PC-3 (cell line): ENCODE results near the gene LMO4. TPM values are rescaled to one million over a fixed set of nuclear protein-coding genes. Genes with fewer than 3 reads are reported as not detected.

Experiments
- ATAC-seq: fragments of 200-7000 bp; cut with Tn5 transposase; 2 replicates; pipeline ENCODE4 v1.9.1; 2020; ENCODE audit warnings: mild to moderate bottlenecking, moderate library complexity
- BruUV-seq: library from RNA; stranded (reverse); fragments of 400-500 nt; replicated peaks from 2 replicates; lab custom pipeline; 2021; lab: Mats Ljungman, UMichigan
- CTCF ChIA-PET: fragments of 300-600 bp; sonication (Branson Sonifier 250); formaldehyde crosslinking; loops from one replicate; lab custom pipeline; 2022; ENCODE audit warnings: antibody characterized with exemption; lab: Charles Lee
- POLR2A ChIA-PET: fragments of 300-600 bp; sonication (Branson Sonifier 250); formaldehyde crosslinking; loops from one replicate; lab custom pipeline; 2022; ENCODE audit warnings: antibody characterized with exemption; ENCODE audit not compliant: unreplicated experiment; lab: Charles Lee
- DNase-seq: peaks from one replicate; pipeline ENCODE4 v3.0.0-alpha.2; 2015
- H2AFZ ChIP-seq: fragments of 300-600 bp; sonication (generic); 2 replicates; pipeline ENCODE4 v1.6.0; 2016; ENCODE audit warnings: antibody characterized with exemption, low read length
- H3F3A ChIP-seq: fragments of 300-600 bp; sonication (generic); one replicate; pipeline ENCODE4 v1.6.0; 2017; ENCODE audit warnings: antibody characterized with exemption, low read length, control low read depth, mild to moderate bottlenecking; ENCODE audit not compliant: unreplicated experiment
- H3K27ac ChIP-seq: fragments of 300-600 bp; sonication (generic); 2 replicates; pipeline ENCODE4 v1.5.1; 2016; ENCODE audit warnings: mild to moderate bottlenecking, low read length
- H3K27me3 ChIP-seq: fragments of 300-600 bp; sonication (generic); 2 replicates; pipeline ENCODE4 v1.6.1; 2016; ENCODE audit warnings: low read length, mixed read lengths
- H3K36me3 ChIP-seq: fragments of 300-600 bp; sonication (generic); 2 replicates; pipeline ENCODE4 v1.6.1; 2016; ENCODE audit warnings: low read depth, mixed run types, low read length, mixed read lengths
- H3K4me1 ChIP-seq: fragments of 300-600 bp; sonication (generic); 2 replicates; pipeline ENCODE4 v1.5.1; 2016; ENCODE audit warnings: low read length; ENCODE audit not compliant: insufficient read depth
- H3K4me2 ChIP-seq: fragments of 300-600 bp; sonication (generic); 2 replicates; pipeline ENCODE4 v1.6.0; 2016; ENCODE audit warnings: low read length
- H3K4me3 ChIP-seq: fragments of 300-600 bp; sonication (generic); 2 replicates; pipeline ENCODE4 v1.5.1; 2016; ENCODE audit warnings: mild to moderate bottlenecking, low read length, mixed read lengths
- H3K79me2 ChIP-seq: fragments of 300-600 bp; sonication (generic); 2 replicates; pipeline ENCODE4 v1.6.1; 2017; ENCODE audit warnings: low read length, mixed read lengths
- H3K9ac ChIP-seq: fragments of 300-600 bp; sonication (generic); 2 replicates; pipeline ENCODE4 v1.6.0; 2016; ENCODE audit warnings: mild to moderate bottlenecking, low read length
- H3K9me2 ChIP-seq: fragments of 300-600 bp; sonication (generic); replicated peaks from 2 replicates; pipeline ENCODE4 v1.6.1; 2016; ENCODE audit warnings: mixed run types, low read length, mixed read lengths
- H3K9me3 ChIP-seq: fragments of 300-600 bp; sonication (generic); 2 replicates; pipeline ENCODE4 v1.6.1; 2016; ENCODE audit warnings: low read length, mixed read lengths
- H4K20me1 ChIP-seq: fragments of 300-600 bp; sonication (generic); 2 replicates; pipeline ENCODE4 v1.6.1; 2016; ENCODE audit warnings: low read length, mixed read lengths
- EZH2 ChIP-seq: fragments of 300-600 bp; sonication (generic); IDR thresholded peaks from one replicate; pipeline ENCODE4 v1.6.1; 2017; ENCODE audit warnings: antibody characterized with exemption, mild to moderate bottlenecking, low read length; ENCODE audit not compliant: unreplicated experiment
- EZH2phosphoT487 ChIP-seq: fragments of 300-600 bp; sonication (generic); IDR thresholded peaks from 2 replicates; pipeline ENCODE4 v1.6.1; 2018; ENCODE audit warnings: mild to moderate bottlenecking, antibody characterized with exemption, low read length, borderline replicate concordance
- intact Hi-C: fragments of 100-400 bp; cut with micrococcal nuclease; formaldehyde crosslinking; loops from 2 replicates; pipeline ENCODE4 v1.9.0; 2023
- total RNA-seq: library from RNA; depleted of rRNA; stranded (reverse); fragments of >200 nt; gene quantifications from 2 replicates; pipeline ENCODE4 v1.2.3, GENCODE V29; 2014
- TF ChIP-seq, protein P1 (sequence below): fragments of 300-600 bp; sonication (generic); conservative IDR thresholded peaks from 2 replicates; pipeline ENCODE4 v1.5.1; 2017; ENCODE audit warnings: antibody characterized with exemption, low read depth, mild to moderate bottlenecking, low read length

The LMO4 gene
- total RNA-seq, 1 experiment from 2014 or later, result 41.5 TPM

DNA sequence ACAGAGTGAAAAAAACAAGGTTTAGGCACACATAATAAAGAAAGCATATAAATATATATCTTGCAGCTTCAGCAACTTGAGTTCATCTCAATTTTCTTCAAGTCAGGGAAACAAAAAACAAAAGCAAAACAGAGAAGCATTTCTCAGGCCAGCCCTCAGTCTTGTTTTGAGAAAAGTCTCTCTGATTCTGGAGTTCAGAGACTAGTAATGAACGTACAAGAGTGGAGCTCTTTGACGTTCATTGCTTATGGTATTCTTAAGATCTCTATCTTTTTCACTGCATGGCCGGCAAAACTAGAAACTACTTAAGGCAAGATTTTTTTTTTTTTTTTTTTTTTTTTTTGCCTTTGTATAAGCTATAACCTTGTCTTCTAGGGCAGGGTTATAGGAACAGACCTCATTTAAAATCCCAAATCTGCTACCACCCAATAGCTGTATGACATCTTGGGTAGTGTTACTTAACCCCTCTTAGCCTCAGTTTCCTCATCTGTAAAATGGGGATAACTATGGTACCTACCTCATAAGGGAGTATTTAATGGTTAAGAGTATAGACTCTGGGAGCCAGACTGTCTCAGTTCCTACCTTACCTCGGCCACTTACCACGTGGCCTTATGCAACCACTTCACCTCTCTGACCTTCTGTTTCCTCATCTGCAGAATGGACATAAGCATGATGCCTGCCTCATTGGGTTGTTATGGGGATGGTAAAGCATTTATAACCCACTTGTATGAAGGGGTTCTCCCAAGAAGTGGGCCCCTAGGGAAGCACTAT lies 33.6 kb downstream of the LMO4 start:
- H3K9me2 ChIP-seq, result no peaks in the 10 kb centered on the region
- H3K9ac ChIP-seq, result no peak overlapping the region
- CTCF ChIA-PET, result interaction anchor here (0.6 kb wide), 1 partner anchor 625 kb away, joined by 8 read pairs; no protein-coding TSS in a partner anchor
- ATAC-seq (no peak), DNase-seq (no peak)
- no peak overlapping the region for H2AFZ ChIP-seq
- no peaks in the 10 kb centered on the region for H3F3A ChIP-seq
- no peaks in the 10 kb centered on the region for H3K27me3 ChIP-seq
- no peak overlapping the region for H3K27ac ChIP-seq
- BruUV-seq, result no TSS peak
- H3K9me3 ChIP-seq, result no peaks in the 10 kb centered on the region
- intact Hi-C loops, result no loop called here
- H3K79me2 ChIP-seq, result no peaks in the 10 kb centered on the region
- H3K4me2 ChIP-seq, result no peak overlapping the region
- H3K36me3 ChIP-seq, result no peaks in the 10 kb centered on the region
- POLR2A ChIA-PET, result interaction anchor here (0.6 kb wide), 1 partner anchor 16 kb away, joined by 8 read pairs; no protein-coding TSS in a partner anchor
- no peak overlapping the region for H3K4me3 ChIP-seq
- H4K20me1 ChIP-seq, result no peaks in the 10 kb centered on the region
- TF ChIP-seq EZH2 (no peak), EZH2phosphoT487 (no peak)
- TF ChIP-seq, protein P1, sequence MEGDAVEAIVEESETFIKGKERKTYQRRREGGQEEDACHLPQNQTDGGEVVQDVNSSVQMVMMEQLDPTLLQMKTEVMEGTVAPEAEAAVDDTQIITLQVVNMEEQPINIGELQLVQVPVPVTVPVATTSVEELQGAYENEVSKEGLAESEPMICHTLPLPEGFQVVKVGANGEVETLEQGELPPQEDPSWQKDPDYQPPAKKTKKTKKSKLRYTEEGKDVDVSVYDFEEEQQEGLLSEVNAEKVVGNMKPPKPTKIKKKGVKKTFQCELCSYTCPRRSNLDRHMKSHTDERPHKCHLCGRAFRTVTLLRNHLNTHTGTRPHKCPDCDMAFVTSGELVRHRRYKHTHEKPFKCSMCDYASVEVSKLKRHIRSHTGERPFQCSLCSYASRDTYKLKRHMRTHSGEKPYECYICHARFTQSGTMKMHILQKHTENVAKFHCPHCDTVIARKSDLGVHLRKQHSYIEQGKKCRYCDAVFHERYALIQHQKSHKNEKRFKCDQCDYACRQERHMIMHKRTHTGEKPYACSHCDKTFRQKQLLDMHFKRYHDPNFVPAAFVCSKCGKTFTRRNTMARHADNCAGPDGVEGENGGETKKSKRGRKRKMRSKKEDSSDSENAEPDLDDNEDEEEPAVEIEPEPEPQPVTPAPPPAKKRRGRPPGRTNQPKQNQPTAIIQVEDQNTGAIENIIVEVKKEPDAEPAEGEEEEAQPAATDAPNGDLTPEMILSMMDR, result no peak
- H3K4me1 ChIP-seq, result no peaks in the 10 kb centered on the region

DNA sequence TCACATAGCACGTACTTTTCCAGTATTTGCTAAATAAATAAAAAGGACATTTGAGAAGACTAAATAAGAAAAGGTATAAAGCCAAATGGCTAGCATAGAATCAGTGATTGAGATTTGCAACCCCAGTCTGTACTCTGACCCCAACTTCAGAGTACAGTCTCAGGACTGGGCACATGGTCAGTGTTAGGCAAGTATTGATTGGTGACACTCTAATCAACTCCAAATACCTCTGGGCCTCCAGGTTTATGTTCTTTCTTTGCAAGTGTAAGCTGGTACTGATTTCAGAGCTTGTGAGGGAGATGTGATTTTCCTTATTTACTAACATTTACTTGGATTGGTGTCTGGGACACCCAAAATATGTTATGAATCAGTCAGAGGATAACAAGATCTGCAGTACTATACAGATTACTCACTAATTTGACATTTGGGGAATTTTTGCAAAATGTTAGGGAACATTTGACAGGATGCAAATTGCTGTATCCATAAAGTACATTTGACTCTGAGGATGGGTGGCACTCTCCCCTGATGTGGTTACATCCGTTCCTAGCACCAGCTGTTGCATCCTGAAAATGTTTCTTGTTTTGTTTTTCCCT lies 34.2 kb downstream of the LMO4 start:
- Histone ChIP-seq H3K4me1 (no peaks in the 10 kb centered on the region), H3F3A (no peaks in the 10 kb centered on the region), H3K79me2 (no peaks in the 10 kb centered on the region), H3K9me3 (no peaks in the 10 kb centered on the region), H3K27me3 (no peaks in the 10 kb centered on the region), H4K20me1 (no peaks in the 10 kb centered on the region), H3K9me2 (no peaks in the 10 kb centered on the region), H2AFZ (no peak overlapping the region), H3K9ac (no peak overlapping the region), H3K4me2 (no peak overlapping the region), H3K27ac (no peak overlapping the region), H3K4me3 (no peak overlapping the region), H3K36me3 (no peaks in the 10 kb centered on the region)
- intact Hi-C loops, result no loop called here
- DNase-seq (no peak), ATAC-seq (no peak)
- no TSS peak for BruUV-seq
- TF ChIP-seq, protein P1, result no peak
- TF ChIP-seq EZH2phosphoT487 (no peak), EZH2 (no peak)
- POLR2A ChIA-PET, result no interaction called here
- CTCF ChIA-PET, result interaction anchor here (0.6 kb wide), 1 partner anchor 624 kb away, joined by 8 read pairs; no protein-coding TSS in a partner anchor

DNA sequence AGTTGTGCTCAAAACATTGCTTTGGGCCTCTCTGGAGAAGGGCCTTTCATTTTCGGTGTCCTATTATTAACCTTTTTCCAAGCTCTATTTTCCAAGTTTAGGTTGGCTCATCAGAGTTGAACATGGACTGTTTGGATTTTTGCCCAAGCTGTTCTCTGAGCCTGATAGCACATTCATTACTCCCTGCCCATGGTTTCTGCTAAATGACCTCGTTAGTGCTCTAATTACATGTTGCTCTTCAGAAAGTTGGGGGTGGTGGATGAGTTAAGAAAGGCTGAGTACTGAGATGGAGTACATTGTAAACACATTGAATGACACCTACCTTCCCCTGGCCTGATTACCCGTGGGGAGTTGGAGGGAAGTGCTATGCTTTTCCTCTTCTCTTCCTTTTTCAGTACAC lies 38.9 kb downstream of the LMO4 start:
- Histone ChIP-seq H3K27me3 (no peaks in the 10 kb centered on the region), H3K4me2 (no peak overlapping the region), H3K4me1 (no peaks in the 10 kb centered on the region), H3K9me3 (no peaks in the 10 kb centered on the region), H3K27ac (no peak overlapping the region), H3K9me2 (no peaks in the 10 kb centered on the region), H3K4me3 (no peak overlapping the region), H3F3A (no peaks in the 10 kb centered on the region), H3K36me3 (no peaks in the 10 kb centered on the region), H3K9ac (no peak overlapping the region), H4K20me1 (no peaks in the 10 kb centered on the region), H3K79me2 (no peaks in the 10 kb centered on the region), H2AFZ (no peak overlapping the region)
- ChIA-PET POLR2A (no interaction called here), CTCF (no interaction called here)
- TF ChIP-seq, protein P1, result no peak
- no peak for TF ChIP-seq EZH2
- TF ChIP-seq EZH2phosphoT487, result no peak
- BruUV-seq, result no TSS peak
- intact Hi-C loops, result no loop called here
- DNase-seq (no peak), ATAC-seq (no peak)
